GM18507 (cell line): ENCODE data around the gene FANK1.
"Not testable (repeated sequence)": the region's sequence is repeated elsewhere in the genome, so short reads cannot be mapped to it uniquely, and the experiment has no call there.

ENCODE experiments used
- DNase-seq: peaks from one replicate; pipeline ENCODE4 v3.0.0; 2011; ENCODE audit warnings: low read depth; ENCODE audit not compliant: insufficient read length; ENCODE audit errors: extremely low spot score
- FAIRE-seq: peaks from 2 replicates; lab custom pipeline; 2011; peaks lifted over from hg19 to GRCh38; lab: Jason Lieb, UNC

The FANK1 gene

DNA sequence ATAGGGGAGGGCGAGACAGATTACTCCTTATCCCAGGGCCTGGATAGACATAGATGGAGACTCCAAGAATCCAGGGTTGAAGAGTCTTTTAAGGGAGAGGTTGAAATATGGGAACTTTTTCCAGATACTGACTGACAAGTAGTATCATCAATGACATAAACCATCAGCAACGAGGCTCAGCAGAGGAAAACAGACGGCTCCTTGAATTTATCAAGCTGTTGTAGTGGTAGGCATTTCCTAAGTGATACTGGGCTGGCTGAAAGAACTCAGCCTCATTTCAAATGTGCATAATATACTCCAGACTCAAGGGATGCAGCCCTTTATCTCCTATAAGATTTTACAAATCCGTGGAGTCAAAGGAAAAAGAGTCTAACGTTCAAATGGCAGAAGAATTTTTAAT, 150.5 kb downstream of the FANK1 start:
- DNase-seq: no peak
- no peak for FAIRE-seq

DNA sequence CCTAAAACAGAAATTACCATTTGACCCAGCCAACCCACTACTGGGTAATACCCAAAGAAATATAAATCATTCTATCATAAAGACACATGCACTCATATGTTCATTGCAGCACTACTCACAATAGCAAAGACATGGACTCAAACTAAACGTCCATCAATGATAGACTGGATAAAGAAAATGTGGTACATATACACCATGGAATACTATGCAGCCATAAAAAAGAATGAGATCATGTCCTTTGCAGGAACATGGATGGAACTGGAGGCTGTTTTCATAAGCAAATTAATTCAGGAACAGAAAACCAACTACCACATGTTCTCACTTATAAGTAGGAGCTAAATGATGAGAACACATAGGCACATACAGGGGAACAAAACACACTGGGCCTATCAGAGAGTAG, 151.4 kb downstream of the FANK1 start:
- FAIRE-seq, DNase-seq: not testable (repeated sequence)

DNA sequence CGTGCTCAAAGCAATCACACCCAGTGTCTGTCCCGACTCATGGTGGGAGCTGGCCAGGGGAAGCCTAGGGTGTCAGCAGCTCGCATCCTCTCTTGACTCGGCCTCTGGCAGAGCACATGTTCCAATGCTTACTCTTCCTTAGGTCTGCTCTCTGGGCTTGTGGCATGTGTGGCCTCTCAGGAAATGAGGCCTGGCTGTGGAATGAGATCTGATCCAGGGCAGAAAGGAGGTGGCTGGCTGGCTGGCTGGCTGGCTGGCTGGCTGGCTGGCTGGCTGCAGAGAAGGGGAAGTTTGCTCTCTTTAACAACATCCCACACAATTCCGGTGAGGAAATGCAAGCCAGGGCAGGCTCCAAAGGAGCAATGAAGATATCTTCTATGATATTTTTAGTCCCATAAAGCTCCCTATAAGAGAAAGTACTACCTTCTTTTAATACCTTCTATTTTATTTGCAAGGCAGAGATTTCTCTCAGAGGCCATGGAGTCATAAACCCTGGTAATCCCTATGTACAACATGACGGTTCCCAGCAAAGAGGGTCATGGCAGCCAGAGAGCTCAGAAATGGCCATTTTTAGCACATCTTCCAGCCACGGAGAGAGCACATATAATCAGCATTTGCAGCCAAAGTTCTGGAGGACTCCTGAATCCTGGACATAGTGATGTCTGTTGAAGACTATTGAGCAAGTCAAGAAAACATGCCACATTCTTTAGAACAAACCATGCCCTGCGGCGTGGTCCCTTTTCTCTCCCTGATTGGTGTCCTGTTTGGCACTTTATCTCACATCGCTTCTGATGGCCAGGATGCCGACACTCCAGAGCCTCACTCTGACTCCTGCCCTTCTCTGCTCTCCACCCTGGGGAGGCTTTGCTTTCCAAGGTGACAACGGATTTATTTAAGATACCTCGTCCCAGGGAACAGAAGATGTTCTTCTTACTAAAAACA, 153.7 kb downstream of the FANK1 start:
- FAIRE-seq: no peak

DNA sequence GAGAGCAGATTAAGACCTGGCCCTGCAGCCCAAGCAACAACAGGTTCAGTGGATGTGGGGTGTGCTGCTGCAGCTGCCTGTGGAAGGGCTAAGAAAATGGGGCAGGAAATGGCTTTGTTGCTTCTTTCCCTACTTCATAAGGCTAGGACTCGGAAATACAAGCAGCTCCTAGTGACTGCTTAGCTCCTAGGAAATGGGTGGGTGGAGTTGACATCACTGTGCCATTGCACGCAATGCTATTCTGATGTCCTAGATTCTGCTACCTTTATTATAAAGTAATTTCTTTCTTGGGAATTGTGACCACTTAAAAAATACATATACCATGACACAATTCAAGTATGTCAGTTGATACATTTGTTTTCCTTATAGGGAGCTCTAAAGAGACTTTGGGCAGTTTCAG, 155.8 kb downstream of the FANK1 start:
- DNase-seq (no peak), FAIRE-seq (no peak)

More for the DNA sequence above, 153.7 kb downstream of the FANK1 start:
- DNase-seq: no peak

DNA sequence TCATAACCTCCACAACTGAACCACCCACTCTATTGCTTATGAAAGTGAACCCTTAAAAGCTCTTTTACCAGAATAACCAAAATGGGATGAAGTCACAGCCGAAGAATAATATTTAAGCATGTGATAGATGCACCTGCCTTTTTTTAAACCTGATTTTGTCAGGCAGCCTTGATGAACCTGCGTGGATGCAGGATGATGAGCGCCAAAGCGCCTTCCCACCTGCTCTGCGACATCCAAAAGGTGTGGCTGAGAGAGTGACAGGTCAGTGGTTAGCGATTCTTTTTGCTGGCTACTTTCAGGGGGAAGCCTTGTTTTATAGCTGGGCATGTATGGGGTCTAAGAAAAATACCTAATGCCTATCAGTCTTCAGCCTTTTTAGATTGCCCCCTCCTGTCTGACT, 157.8 kb downstream of the FANK1 start:
- DNase-seq (no peak), FAIRE-seq (no peak)

DNA sequence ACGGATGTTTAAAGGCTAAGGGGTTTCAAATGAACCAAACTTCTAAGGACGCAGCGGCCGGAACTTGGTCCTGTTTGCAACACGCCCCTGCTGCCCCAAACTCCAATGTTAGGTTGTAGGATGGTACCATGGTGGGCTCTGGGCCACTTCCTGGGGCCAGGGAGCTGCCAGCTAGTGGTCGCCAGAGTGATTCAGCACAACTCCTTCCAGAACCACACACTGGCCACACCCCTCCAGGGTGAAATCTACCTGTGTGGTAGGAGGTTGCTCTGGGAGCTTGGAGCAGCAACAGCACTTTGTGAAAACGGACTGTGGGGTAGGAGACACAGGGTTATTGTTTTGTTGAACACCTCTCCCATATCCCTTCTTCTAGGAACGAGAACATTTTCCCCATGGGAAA, 161.1 kb downstream of the FANK1 start:
- no peak for FAIRE-seq
- no peak for DNase-seq

DNA sequence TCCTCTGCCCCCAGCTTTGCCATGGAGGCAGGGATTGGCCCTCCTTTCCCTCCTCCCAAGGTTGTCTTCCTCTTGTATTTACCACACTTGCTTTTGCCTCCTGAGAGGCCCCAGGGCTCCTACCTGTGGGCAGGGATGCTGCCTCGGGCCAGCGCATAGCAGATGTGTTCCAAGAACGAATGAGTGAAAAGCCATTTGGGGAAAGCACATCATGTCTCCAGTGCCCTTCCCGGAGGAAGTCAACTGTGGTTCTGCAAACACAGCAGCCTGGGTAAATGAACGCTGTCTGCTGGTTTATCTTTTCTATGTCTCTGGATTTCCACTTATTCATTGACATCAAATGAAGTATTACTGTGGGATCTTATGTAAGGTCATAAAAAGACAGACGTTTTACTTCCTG, 161.7 kb downstream of the FANK1 start:
- FAIRE-seq (no peak), DNase-seq (no peak)

DNA sequence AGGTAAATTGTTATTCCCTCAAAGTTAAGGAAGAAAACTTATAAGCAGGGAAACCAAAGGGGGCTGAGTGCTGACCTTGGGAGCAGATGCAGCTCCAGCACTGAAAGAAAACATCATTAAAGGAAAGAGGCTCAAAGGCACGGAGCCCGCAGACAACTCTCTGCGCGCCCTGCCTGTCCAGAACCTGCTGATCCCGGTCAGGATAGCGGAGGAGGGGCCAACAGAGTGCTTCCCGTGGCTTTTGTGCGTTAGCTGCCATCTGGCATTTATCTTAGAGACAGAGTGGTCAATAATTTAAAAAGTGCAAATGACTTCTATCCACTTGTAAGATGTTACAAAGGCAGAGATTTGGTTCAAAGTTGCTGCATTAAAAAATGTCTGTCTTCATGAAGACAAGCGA, 162.1 kb downstream of the FANK1 start:
- FAIRE-seq (no peak), DNase-seq (no peak)
